NB4 (cell line): ENCODE results near the gene ZCCHC2.

Experiments used
- CTCF ChIP-seq: IDR thresholded peaks from one replicate; pipeline ENCODE4 v1.5.1; 2012; ENCODE audit warnings: low read depth, low read length
- MAX ChIP-seq: IDR thresholded peaks from 2 replicates; pipeline ENCODE4 v1.6.1; 2011; ENCODE audit warnings: low read depth, low read length
- MYC ChIP-seq: IDR thresholded peaks from 2 replicates; pipeline ENCODE4 v1.6.1; 2011; ENCODE audit warnings: low read depth, low read length
- POLR2A ChIP-seq: IDR thresholded peaks from 2 replicates; pipeline ENCODE4 v1.6.1; 2011; ENCODE audit warnings: mild to moderate bottlenecking; ENCODE audit not compliant: insufficient read length; ENCODE audit errors: extremely low read depth

GRCh38 chr18:62522178-62522503 lies 684 bp upstream of the ZCCHC2 start:
- no peak for TF ChIP-seq CTCF
- no peak for TF ChIP-seq MAX
- TF ChIP-seq POLR2A, result no peak
- no peak for TF ChIP-seq MYC
